RCC 7860 (cell line): ENCODE data around the gene IRF2BPL.
A peak's percentile ranks its signal among the peaks of the same experiment; 100 is the strongest.

Source experiments
- DNase-seq: peaks from one replicate; pipeline ENCODE4 v3.0.0-alpha.2; 2015; ENCODE audit warnings: low spot score
- FAIRE-seq: peaks from 2 replicates; lab custom pipeline; 2012; peaks lifted over from hg19 to GRCh38; lab: Jason Lieb, UNC

IRF2BPL gene

DNA sequence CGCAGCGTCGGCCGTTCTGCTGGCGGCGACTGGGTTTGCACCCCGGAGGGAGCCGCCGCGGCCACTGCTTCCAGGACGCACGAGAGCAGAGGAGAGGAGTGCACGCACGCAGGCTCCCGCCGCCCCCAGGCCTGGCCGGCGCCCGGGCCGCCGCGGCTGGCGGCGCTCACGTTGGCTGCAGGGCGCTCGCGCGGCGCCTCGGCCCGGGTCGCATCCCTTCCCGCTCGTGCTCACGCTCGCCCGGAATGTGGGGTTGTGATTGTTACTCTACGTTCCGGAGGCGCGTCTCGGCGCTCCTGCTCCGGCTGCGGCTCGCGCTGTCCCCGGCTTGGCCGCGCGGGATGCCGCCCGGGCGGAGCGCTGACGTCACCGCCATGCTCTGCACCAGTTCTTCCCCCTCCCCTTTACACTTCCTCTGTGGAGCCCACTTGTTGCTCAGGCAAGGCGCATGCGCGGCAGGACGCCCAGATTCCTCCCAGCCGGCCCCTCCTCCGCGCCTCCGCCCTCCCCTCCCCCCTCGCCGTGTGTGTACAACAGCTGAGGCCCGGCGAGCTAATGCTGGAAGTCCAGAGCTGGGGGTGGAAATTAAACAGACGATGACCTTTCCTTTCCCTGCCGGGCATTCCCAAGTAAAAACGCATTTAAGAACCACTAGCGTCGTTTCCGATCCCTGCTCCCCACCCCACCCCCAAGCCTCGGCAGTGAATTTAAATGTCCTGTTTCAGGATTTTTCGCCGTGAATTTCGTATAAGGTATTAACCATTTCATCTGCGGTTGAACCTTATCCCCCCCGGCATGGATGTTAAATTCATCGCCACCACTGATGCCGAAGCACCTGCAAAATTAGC, at the start of gene IRF2BPL:
TSS of gene IRF2BPL (minus strand) at position 325 of the 848 bp plus-strand sequence. CDS start 916 bp downstream, outside the sequence.
- DNase-seq (peak; percentile 92), FAIRE-seq (no peak)

GRCh38 chr14:77077040-77077439, 48.5 kb upstream of the IRF2BPL start:
- DNase-seq (no peak), FAIRE-seq (no peak)

DNA sequence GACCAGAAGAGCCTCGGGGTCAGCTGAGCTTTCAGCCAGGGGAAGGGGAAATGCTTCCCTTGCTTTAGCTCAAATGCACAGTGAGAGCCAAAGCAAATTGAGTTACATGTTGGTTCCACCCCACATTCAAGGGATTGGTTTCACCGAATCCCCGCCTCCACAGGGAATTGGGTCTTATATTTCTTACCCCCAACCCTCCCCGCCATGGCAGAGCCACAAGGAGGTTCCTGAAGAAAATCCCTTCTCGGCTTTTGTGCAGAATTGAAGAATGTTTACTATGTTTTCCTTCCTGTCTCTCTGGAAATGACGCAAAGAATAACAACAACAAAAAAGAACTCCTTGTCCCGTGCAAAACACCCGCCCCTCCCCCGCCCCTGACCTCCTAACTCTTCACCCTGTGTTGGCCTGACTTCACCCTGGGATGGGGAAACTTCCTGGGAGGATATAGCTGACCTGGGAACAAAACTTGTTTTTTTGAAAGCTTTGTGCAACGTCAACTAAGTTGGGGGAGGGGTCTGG, 47.7 kb upstream of the IRF2BPL start:
- DNase-seq (no peak), FAIRE-seq (no peak)

- DNase-seq = no peak
- FAIRE-seq = no peak
Measured at GRCh38 chr14:77074969-77075368, 46.5 kb upstream of the IRF2BPL start.

DNA sequence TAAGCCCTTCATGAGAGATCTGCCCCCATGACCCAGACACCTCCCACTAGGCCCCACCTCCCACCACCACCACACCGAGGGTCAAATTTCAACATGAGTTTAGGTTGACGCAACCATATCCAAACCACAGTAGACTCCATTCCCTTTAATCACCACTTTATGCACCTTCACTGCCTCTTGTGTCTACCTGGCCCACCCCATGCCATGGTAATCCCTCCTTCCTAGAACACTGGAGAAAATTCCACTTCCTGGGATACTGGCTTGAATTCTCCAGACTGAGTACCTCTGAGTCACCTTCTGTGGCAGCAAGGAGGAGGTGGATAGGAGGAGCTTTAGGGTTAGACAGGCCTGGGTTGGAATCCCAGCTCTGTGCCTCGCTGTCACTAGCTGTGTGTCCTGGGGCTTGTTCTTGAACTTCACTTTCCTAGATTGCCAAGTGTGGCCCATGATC, 43.5 kb upstream of the IRF2BPL start:
- DNase-seq (peak; percentile 77), FAIRE-seq (no peak)

- DNase-seq (no peak), FAIRE-seq (no peak)
Measured at GRCh38 chr14:77069551-77069950, 41.0 kb upstream of the IRF2BPL start.

DNA sequence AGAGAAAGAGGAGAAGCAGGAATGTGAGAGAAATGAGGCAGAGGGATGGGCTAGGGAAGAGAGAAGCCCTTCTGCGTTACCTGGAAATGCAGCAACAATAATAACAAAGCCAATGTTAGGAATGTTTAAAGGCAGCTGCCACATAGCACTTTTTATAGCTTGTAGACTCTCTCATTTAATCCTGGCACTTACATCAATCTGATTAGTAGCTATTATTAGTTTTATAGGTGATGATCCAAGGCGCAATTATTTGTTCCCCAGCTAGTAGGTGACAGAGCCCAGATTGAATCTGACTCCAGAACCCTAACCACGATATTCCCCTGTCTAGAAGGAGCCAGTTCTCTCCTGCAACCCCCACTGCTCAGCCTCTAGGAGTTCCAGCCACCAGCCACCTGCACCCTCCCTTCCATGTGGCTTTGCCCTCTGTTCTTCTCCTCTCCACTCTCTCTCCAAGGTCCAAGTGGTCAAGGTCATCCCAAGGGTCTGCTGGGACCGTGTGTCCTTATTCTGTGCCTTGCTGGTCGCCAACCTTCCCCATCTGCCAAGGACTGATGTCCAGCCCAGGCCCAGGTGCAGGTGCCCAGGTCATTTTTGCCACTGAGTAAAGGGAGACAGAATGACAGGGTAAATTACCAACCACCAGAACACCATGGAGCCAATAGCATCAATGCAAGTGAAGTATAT, 40.2 kb upstream of the IRF2BPL start:
- FAIRE-seq (no peak), DNase-seq (no peak)

GRCh38 chr14:77067632-77068516, 39.4 kb upstream of the IRF2BPL start:
- FAIRE-seq (no peak), DNase-seq (peak; percentile 9)

GRCh38 chr14:77066578-77067172, 38.2 kb upstream of the IRF2BPL start:
- no peak for FAIRE-seq
- DNase-seq = no peak

- FAIRE-seq = no peak
Measured at GRCh38 chr14:77065851-77066577, 37.5 kb upstream of the IRF2BPL start.

GRCh38 chr14:77064521-77065178, 36.1 kb upstream of the IRF2BPL start:
- DNase-seq (no peak), FAIRE-seq (no peak)

More at GRCh38 chr14:77065851-77066577, 37.5 kb upstream of the IRF2BPL start:
- no peak for DNase-seq

DNA sequence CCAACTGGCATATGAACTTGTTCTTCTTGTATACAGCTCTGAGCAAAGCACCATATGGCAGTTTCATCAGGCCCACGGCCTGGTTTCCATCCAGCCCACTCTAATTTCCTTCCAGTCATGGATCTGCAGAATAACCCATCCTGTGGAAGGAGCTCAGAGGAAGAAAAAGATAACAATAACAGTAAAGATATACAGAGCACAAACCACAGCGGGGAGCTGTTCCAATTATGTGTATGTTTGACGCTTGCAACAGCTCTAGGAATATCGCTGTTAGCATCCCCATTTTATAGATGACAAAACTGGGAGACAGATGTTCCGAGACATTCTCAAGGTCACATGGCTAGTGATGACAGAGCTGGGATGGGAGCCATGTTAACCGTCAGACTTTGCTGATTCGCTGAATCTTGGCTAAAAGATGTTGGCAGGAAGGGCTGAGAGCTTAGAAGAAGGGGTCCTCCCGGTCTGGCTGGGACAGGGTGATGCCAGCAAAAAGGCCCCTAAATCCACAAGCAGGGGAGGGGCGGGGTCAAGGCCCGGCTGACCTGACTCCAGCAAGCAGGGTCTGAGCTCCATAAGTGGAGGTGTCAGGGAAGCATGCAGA, 35.2 kb upstream of the IRF2BPL start:
- DNase-seq (no peak), FAIRE-seq (no peak)

DNA sequence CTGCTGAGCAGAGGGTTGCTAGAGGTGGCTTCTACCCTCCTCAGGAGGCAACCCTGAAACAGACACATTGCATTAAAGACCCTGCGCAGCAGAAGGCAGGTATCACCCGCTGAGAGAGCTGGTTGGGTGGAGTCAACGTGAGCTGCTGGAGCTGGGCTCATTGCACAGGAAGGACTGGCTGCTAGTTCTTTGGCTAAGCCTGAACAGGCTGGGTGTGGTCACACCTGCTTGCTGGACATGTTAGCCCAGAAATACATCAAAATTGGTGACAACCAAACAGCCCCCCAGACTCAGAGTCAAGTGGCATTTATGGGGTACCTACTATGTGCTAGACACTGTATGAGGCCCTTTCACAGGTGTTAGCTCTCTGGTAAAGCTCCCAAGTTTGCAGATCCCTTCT, 33.8 kb upstream of the IRF2BPL start:
- FAIRE-seq = no peak
- no peak for DNase-seq

GRCh38 chr14:77061630-77062257, 33.2 kb upstream of the IRF2BPL start:
- DNase-seq (no peak), FAIRE-seq (no peak)

DNA sequence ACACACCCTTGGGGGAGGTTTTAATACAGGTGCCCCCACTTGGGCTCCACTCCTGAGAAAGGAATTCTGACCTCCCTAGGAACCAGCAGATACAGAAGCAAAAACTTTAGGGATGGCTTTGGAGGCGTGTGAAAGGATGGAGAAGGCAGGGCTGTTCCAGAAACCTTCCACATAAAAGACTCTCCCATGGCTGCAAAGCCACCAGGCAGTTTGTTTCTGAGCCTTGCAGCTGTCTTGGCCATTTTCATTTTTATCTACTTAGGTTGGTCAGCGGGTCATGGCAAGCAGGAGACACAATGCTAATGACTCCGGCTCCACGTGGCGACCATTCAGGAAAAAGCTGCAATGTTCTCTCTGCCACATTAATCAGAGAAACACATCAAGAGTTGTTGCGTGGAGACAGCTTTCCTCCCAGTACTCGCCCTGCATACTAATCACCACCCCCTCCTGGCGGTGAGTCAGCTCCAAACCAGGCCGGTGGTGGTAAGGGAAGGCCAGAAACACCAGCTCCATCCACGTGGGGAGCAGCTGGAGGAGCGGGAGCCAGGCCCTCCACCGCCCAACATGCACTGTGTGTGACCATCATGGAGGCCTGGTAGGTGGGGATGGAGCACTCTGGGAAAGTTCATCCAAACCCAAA, 30.9 kb upstream of the IRF2BPL start:
- DNase-seq = peak; percentile 20

DNA sequence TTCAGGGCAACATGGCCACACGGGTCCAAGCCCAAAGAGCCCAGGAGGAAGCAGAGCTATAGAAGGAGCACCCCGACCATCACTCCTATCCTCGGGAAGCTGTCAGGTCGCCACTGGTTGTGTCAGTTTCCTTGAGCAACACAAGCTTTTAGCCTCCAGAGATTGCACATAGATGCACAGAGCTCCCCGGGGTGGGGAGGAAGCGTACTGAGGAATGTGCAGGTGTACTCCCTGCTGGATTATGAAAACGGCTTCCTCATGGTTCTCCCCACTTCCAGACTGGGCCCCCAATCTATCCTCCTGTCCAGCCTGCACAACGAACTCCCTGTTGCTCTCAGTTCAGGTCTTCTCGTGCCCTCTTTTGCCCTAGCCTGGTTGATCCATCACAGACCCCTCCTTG, 30.3 kb upstream of the IRF2BPL start:
- FAIRE-seq (no peak), DNase-seq (no peak)

More for the DNA sequence above, 30.9 kb upstream of the IRF2BPL start:
- no peak for FAIRE-seq

- FAIRE-seq = no peak
- DNase-seq = no peak
Measured at GRCh38 chr14:77058117-77058516, 29.6 kb upstream of the IRF2BPL start.

DNA sequence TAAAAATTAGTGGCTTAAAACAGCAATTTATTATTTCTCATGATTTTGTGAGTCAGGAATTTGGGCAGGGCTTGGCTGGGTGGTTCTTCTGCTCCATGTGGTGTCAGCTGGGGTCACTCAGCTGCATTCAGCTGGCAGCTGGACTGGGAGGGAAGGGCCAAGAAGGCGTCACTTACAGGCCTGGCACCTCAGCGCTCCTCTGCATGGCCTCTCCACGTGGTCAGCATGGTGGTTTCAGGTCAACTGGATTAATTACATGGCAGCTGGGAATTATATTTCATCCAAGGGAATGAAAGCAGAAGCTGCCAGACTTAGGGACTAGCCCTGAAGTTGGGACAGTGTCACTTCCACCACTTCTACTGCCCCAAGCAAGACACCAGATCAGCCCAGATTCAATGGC, 27.5 kb upstream of the IRF2BPL start:
- DNase-seq (no peak), FAIRE-seq (no peak)
